ENCODE data around the gene NGRN. TPM values are rescaled to one million over a fixed set of nuclear protein-coding genes. Genes with fewer than 3 reads are reported as not detected.

Gene NGRN
- total RNA-seq, 1 donor: 67.2 TPM

DNA sequence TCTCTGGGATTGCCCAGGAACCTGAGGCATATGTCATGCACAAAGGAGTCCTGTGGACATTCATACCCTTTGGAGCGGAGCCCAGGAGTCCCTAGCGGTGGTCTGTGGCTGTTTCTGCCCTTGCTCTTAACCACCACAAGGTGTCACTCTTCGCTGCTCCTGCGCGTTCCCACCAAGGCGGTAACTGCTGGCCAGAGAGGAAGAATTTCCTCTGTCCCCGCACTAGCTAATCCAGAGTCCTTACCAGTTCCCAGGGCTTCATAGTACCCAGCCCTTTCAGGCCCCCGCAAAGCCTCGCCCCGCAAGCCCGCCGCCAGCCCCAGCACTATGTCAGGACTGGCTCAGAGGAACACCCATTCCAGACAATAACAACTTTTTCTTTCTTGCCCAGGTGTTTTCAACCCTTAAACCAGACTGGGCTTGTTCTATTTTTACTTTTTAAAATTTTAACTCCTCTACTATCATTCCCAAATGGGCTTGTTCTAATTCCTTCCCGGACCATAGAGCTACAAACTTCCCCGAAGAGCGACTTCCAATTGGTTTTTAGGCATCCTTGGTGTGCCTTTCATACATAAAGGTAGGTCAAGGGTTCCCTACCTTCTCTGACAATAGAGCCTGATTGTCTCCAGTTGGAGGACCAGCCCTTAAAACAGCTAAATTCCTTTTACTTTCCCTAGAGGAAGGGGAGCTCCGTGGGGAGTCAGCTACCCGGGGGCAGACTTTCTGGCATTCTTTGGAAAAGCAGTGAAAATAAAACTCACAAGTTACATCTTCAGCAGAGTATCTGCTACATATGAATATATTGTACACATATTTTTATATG is 54.8 kb downstream of the NGRN start:
- no peak overlapping the region for H3K4me3 ChIP-seq (ENCODE audit: low read depth, low read length)
- TF ChIP-seq, protein P1, sequence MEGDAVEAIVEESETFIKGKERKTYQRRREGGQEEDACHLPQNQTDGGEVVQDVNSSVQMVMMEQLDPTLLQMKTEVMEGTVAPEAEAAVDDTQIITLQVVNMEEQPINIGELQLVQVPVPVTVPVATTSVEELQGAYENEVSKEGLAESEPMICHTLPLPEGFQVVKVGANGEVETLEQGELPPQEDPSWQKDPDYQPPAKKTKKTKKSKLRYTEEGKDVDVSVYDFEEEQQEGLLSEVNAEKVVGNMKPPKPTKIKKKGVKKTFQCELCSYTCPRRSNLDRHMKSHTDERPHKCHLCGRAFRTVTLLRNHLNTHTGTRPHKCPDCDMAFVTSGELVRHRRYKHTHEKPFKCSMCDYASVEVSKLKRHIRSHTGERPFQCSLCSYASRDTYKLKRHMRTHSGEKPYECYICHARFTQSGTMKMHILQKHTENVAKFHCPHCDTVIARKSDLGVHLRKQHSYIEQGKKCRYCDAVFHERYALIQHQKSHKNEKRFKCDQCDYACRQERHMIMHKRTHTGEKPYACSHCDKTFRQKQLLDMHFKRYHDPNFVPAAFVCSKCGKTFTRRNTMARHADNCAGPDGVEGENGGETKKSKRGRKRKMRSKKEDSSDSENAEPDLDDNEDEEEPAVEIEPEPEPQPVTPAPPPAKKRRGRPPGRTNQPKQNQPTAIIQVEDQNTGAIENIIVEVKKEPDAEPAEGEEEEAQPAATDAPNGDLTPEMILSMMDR (IDR thresholded peaks at IDR 0.05; ENCODE audit: insufficient read depth, low read length): peak; percentile 100
- peak; percentile 93 for DNase-seq (ENCODE audit: low read depth)

GRCh38 chr15:90320885-90321278 is 55.4 kb downstream of the NGRN start:
- DNase-seq (ENCODE audit: low read depth): no peak
- TF ChIP-seq, protein P1 (IDR thresholded peaks at IDR 0.05; ENCODE audit: insufficient read depth, low read length): no peak
- no peak overlapping the region for H3K4me3 ChIP-seq (ENCODE audit: low read depth, low read length)

Small RNAs within 50 kb of the gene (small RNA-seq; reads per million reads assigned to genes)
- gene AC091167.3 (not detected), gene RN7SL736P (not detected)

Other genes with a start within 250 kb of the NGRN start
- 14.3 and 28.6 TPM in 2 replicates for gene IDH2, start 163.2 kb upstream of the NGRN start, total RNA-seq (ENCODE audit: low replicate concordance)
- gene SEMA4B, start 64.3 kb upstream of the NGRN start, total RNA-seq (ENCODE audit: low replicate concordance): 9.2 and 14.5 TPM in 2 replicates
- gene CIB1, start 31.7 kb upstream of the NGRN start, total RNA-seq (ENCODE audit: low replicate concordance): 12.8 and 32.3 TPM in 2 replicates
- 8.7 and 9.6 TPM in 2 replicates for gene GDPGP1, start 31.5 kb upstream of the NGRN start, total RNA-seq (ENCODE audit: low replicate concordance)
- 0.09 TPM in 1 of 2 replicates, not detected in the other for gene TTLL13, start 16.1 kb upstream of the NGRN start, total RNA-seq (ENCODE audit: low replicate concordance)
- 1.4 and 2.3 TPM in 2 replicates for gene ZNF774, start 86.6 kb downstream of the NGRN start, total RNA-seq (ENCODE audit: low replicate concordance)
- gene IQGAP1, start 122.6 kb downstream of the NGRN start, total RNA-seq (ENCODE audit: low replicate concordance): 164 and 289 TPM in 2 replicates